Osteocyte (in vitro differentiated cells): ENCODE data around the gene FAM181A. TPM values are rescaled to one million over a fixed set of nuclear protein-coding genes. Genes with fewer than 3 reads are reported as not detected.

Source experiments
- DNase-seq: peaks from one replicate; pipeline ENCODE4 v3.0.0; 2021; ENCODE audit warnings: mixed read lengths; ENCODE audit not compliant: unreplicated experiment; ENCODE audit errors: extremely low spot score
- H3K27ac Mint-ChIP-seq: one replicate; pipeline ENCODE4 v1.8.0; 2021; ENCODE audit warnings: mild to moderate bottlenecking, mixed read lengths; ENCODE audit not compliant: unreplicated experiment
- H3K27me3 Mint-ChIP-seq: one replicate; pipeline ENCODE4 v1.8.0; 2021; ENCODE audit warnings: mixed read lengths; ENCODE audit not compliant: unreplicated experiment
- H3K36me3 Mint-ChIP-seq: one replicate; pipeline ENCODE4 v1.8.0; 2021; ENCODE audit warnings: mixed read lengths; ENCODE audit not compliant: unreplicated experiment
- H3K4me1 Mint-ChIP-seq: one replicate; pipeline ENCODE4 v1.8.0; 2021; ENCODE audit warnings: mixed read lengths; ENCODE audit not compliant: unreplicated experiment
- H3K4me3 Mint-ChIP-seq: one replicate; pipeline ENCODE4 v1.8.0; 2021; ENCODE audit warnings: mild to moderate bottlenecking, moderate library complexity, mixed read lengths; ENCODE audit not compliant: unreplicated experiment
- H3K9me3 Mint-ChIP-seq: one replicate; pipeline ENCODE4 v1.8.0; 2021; ENCODE audit warnings: mixed read lengths; ENCODE audit not compliant: unreplicated experiment
- total RNA-seq: library from RNA; stranded (reverse); gene quantifications from 2 replicates; pipeline ENCODE4 v1.2.1, GENCODE V29; 2021
- TF ChIP-seq, protein P1 (sequence below): fragments of 200-600 bp; sonication (generic); IDR thresholded peaks from 2 replicates; pipeline ENCODE4 v1.5.0; 2021; ENCODE audit warnings: antibody characterized with exemption, mild to moderate bottlenecking, moderate library complexity

Gene FAM181A
- total RNA-seq, 1 donor from 2014 or later: not detected

DNA sequence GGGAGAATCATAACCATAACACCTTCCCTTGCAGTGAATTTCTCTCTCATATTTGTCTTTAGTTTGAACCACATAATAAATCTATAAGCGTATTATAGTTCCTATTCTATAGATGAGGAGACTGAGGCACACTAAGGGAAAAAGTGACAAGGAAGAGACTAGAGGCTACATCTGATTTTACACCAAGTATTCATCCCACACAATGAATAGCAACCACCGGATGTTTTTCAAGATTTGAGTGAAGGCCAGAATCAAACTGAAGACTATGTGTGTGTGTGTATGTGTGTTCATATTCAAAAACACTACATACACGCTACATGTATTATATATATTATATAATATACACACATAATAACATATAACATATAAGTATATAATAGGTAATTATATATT is 44.5 kb downstream of the FAM181A start:
- H3K27ac Mint-ChIP-seq: no peak overlapping the region
- H3K4me1 Mint-ChIP-seq: peaks cover 2% of the 10 kb centered on the region
- TF ChIP-seq, protein P1, sequence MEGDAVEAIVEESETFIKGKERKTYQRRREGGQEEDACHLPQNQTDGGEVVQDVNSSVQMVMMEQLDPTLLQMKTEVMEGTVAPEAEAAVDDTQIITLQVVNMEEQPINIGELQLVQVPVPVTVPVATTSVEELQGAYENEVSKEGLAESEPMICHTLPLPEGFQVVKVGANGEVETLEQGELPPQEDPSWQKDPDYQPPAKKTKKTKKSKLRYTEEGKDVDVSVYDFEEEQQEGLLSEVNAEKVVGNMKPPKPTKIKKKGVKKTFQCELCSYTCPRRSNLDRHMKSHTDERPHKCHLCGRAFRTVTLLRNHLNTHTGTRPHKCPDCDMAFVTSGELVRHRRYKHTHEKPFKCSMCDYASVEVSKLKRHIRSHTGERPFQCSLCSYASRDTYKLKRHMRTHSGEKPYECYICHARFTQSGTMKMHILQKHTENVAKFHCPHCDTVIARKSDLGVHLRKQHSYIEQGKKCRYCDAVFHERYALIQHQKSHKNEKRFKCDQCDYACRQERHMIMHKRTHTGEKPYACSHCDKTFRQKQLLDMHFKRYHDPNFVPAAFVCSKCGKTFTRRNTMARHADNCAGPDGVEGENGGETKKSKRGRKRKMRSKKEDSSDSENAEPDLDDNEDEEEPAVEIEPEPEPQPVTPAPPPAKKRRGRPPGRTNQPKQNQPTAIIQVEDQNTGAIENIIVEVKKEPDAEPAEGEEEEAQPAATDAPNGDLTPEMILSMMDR: no peak
- H3K36me3 Mint-ChIP-seq: no peaks in the 10 kb centered on the region
- H3K4me3 Mint-ChIP-seq: no peak overlapping the region
- H3K27me3 Mint-ChIP-seq: peaks cover 26% of the 10 kb centered on the region
- H3K9me3 Mint-ChIP-seq: no peaks in the 10 kb centered on the region
- DNase-seq: no peak

DNA sequence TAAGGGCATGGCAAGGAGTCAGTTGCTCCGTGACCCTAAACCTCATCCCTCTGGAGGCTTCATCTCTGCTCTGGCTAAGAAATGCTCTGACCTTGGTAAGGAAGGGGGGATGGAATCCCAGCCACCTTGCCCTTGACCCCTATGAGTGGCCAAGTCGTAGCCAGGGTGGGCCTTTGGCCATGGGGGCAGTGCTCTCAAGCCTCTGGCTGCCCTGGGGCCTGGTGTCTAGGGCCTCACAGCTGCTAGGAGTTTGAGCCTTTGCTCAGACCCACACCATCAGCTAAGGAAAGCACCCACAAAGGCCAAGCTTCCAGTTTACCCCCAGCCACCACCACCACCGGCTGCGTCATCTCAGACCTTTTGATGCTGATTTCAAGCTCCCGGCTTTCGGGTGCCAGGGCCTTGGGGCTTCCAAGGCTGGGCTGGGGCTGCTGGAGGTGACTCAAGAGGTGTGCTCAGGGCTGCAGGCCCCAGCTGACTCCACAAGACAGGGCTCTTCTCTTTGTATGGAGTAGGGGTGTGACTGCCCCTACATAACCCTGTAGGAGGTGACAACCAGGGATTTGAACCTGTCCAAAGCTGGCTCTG is 45.6 kb downstream of the FAM181A start:
- Mint-ChIP-seq H3K36me3 (no peaks in the 10 kb centered on the region), H3K27ac (no peak overlapping the region), H3K4me3 (no peak overlapping the region), H3K4me1 (peaks cover 2% of the 10 kb centered on the region), H3K9me3 (no peaks in the 10 kb centered on the region), H3K27me3 (peaks cover 37% of the 10 kb centered on the region)
- DNase-seq: no peak
- TF ChIP-seq, protein P1: no peak

DNA sequence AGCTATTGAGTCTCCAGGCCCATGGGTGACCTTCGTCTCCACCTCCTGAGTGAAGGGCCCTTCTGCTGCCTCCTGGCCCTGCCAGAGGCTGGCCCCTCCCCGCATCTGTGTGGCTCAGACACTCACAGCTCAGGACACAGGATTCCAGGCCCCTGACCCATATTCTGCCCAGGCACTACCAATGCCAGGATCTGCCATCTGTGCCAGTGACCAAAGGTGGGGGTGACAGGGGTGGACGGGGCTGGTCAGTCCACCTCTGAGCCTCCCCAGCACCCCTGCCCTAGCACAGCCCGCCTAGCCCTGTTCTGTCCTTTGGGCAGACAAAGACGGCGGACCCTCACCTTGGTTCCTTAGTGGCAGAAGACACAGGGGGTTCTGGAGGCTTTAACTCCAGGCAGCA is 46.5 kb downstream of the FAM181A start:
- DNase-seq: no peak
- TF ChIP-seq, protein P1: no peak
- no peaks in the 10 kb centered on the region for H3K36me3 Mint-ChIP-seq
- peaks cover 2% of the 10 kb centered on the region for H3K4me1 Mint-ChIP-seq
- H3K4me3 Mint-ChIP-seq: no peak overlapping the region
- H3K27me3 Mint-ChIP-seq: peaks cover 41% of the 10 kb centered on the region
- no peaks in the 10 kb centered on the region for H3K9me3 Mint-ChIP-seq
- no peak overlapping the region for H3K27ac Mint-ChIP-seq

DNA sequence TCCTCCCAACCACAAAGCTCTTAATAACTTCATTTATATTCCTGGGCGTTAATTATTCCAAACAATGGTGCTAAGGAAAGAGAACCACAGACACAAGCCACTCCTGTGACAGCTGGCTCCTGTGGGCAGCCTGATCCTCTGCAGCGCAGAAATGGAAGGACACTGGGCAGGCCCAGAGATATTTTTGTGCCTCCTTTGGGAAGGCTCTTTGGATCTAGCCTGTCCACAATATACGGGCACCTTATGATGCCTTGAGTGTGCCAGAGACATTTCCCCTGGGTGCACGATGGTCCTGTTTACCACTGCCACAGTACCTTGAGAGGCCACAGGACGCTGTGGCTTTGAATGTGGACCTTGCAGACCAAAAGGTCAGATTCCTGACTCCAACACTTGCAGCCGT is 47.2 kb downstream of the FAM181A start:
- TF ChIP-seq, protein P1: no peak
- no peak overlapping the region for H3K4me3 Mint-ChIP-seq
- H3K4me1 Mint-ChIP-seq: no peaks in the 10 kb centered on the region
- no peaks in the 10 kb centered on the region for H3K9me3 Mint-ChIP-seq
- H3K36me3 Mint-ChIP-seq: no peaks in the 10 kb centered on the region
- no peak for DNase-seq
- H3K27ac Mint-ChIP-seq: no peak overlapping the region
- H3K27me3 Mint-ChIP-seq: peaks cover 43% of the 10 kb centered on the region

DNA sequence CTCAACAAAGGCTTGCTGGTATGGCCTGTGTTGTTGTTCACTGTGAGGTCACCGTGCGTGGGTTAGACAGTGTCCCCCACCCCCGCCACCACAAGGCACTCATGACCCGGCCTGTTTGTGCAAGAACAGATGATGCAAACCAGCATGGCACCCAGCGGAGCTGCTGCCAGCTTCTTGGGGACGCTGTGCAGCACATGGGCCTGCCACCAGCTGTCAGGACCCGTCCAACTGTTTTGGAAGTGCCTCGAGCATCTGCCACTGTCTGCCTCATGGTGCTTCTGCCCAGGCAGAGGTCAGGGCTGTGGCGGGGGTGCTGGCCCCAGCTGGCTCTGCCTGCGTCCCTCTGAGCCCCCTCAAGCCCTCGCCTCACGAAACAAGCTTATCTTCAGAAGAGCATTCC is 47.7 kb downstream of the FAM181A start:
- no peak for DNase-seq
- no peaks in the 10 kb centered on the region for H3K9me3 Mint-ChIP-seq
- TF ChIP-seq, protein P1: no peak

More for the DNA sequence above, 47.7 kb downstream of the FAM181A start:
- Mint-ChIP-seq H3K4me3 (no peak overlapping the region), H3K27me3 (peaks cover 43% of the 10 kb centered on the region), H3K4me1 (no peaks in the 10 kb centered on the region), H3K36me3 (no peaks in the 10 kb centered on the region), H3K27ac (no peak overlapping the region)
